ENCODE data around the gene MYO1E. TPM values are rescaled to one million over a fixed set of nuclear protein-coding genes. Genes with fewer than 3 reads are reported as not detected.
A peak's percentile ranks its signal among the peaks of the same experiment; 100 is the strongest.

The MYO1E gene
- total RNA-seq, 2 donors from 2014 or later, result 252 to 329 TPM

GRCh38 chr15:59335207-59335786 is 37.4 kb downstream of the MYO1E start:
- TF ChIP-seq, protein P1, sequence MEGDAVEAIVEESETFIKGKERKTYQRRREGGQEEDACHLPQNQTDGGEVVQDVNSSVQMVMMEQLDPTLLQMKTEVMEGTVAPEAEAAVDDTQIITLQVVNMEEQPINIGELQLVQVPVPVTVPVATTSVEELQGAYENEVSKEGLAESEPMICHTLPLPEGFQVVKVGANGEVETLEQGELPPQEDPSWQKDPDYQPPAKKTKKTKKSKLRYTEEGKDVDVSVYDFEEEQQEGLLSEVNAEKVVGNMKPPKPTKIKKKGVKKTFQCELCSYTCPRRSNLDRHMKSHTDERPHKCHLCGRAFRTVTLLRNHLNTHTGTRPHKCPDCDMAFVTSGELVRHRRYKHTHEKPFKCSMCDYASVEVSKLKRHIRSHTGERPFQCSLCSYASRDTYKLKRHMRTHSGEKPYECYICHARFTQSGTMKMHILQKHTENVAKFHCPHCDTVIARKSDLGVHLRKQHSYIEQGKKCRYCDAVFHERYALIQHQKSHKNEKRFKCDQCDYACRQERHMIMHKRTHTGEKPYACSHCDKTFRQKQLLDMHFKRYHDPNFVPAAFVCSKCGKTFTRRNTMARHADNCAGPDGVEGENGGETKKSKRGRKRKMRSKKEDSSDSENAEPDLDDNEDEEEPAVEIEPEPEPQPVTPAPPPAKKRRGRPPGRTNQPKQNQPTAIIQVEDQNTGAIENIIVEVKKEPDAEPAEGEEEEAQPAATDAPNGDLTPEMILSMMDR (IDR thresholded peaks at IDR 0.05), result no peak
- intact Hi-C loops (cut with DNase I), result no loop called here
- Histone ChIP-seq H3K4me1 (peaks cover 16% of the 10 kb centered on the region), H3K4me3 (no peak overlapping the region), H3K27ac (no peak overlapping the region), H3K36me3 (no peaks in the 10 kb centered on the region), H3K9me3 (no peaks in the 10 kb centered on the region), H3K27me3 (no peaks in the 10 kb centered on the region), H3K9ac (ENCODE audit: low read depth in 2 of 2, low read length in 2 of 2) (no peak overlapping the region)
- no peak for DNase-seq

GRCh38 chr15:59334076-59334415 is 38.6 kb downstream of the MYO1E start:
- Histone ChIP-seq H3K4me3 (no peak overlapping the region), H3K27ac (no peak overlapping the region), H3K36me3 (no peaks in the 10 kb centered on the region), H3K9ac (ENCODE audit: low read depth in 2 of 2, low read length in 2 of 2) (no peak overlapping the region), H3K27me3 (no peaks in the 10 kb centered on the region), H3K4me1 (peaks cover 16% of the 10 kb centered on the region), H3K9me3 (no peaks in the 10 kb centered on the region)
- TF ChIP-seq, protein P1 (IDR thresholded peaks at IDR 0.05), result no peak
- no peak for DNase-seq
- intact Hi-C loops (cut with DNase I), result no loop called here

DNA sequence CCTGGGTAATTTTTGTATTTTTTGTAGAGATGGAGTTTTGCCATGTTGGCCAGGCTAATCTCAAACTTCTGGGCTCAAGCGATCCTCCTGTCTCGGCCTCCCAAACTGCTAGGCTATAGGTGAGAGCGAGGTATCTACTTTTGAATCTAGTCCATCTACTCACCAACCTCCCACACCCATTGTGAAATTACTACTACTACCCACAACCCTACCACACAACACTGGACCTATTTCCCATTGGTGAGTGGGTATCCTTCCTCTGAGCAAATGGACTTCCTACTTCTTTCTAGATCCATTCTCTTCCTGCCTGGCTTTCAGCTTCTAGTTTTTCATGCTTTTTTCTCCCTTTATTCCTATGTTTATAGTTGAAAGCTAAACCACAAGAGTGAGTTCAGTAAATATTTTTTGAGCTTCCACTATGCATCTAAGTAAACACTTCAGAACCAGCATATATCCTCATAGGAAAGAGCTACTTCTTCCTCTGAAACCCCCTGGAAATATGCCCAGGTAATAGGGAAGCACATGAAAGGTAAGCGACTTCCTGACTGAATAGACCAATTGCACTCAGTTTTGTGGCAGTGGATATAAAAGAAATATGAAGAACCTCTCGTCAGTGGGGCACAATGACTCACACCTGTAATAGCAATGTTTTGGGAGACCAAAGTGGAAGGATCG is 39.1 kb downstream of the MYO1E start:
- Histone ChIP-seq H3K27me3 (no peaks in the 10 kb centered on the region), H3K27ac (no peak overlapping the region), H3K4me1 (peaks cover 16% of the 10 kb centered on the region), H3K36me3 (no peaks in the 10 kb centered on the region), H3K9me3 (no peaks in the 10 kb centered on the region), H3K4me3 (no peak overlapping the region), H3K9ac (ENCODE audit: low read depth in 2 of 2, low read length in 2 of 2) (no peak overlapping the region)
- TF ChIP-seq, protein P1 (IDR thresholded peaks at IDR 0.05), result no peak
- intact Hi-C loops (cut with DNase I), result no loop called here
- DNase-seq, result no peak

DNA sequence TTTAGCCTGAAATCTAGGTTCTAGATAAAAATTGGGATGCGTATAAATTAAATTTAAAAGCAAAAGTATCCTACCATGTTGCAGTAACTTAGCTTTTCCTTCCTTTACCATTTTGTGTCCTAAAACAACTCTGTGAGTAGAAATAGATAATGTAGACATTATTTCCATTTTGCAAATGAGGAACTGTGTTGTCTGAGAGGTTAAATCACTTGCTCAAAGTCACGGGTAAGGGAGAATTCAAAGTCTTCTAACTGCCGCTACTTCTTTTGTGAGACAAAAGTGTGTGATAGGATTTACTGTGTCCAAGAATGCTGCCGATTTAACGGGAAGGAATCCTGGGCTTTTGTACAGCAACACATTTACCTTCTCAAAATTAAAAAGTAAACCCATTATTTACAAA is 40.7 kb downstream of the MYO1E start:
- H3K9ac ChIP-seq (ENCODE audit: low read depth in 2 of 2, low read length in 2 of 2), result peak overlapping the region in 1 of 2 donors; percentile 21
- TF ChIP-seq, protein P1 (IDR thresholded peaks at IDR 0.05), result no peak
- H3K36me3 ChIP-seq, result no peaks in the 10 kb centered on the region
- H3K9me3 ChIP-seq, result no peaks in the 10 kb centered on the region
- no peak for DNase-seq
- no peaks in the 10 kb centered on the region for H3K27me3 ChIP-seq
- H3K27ac ChIP-seq, result no peak overlapping the region
- intact Hi-C loops (cut with DNase I), result no loop called here
- no peak overlapping the region for H3K4me3 ChIP-seq
- H3K4me1 ChIP-seq, result peaks cover 22% of the 10 kb centered on the region

- DNase-seq, result no peak
- intact Hi-C loops (cut with DNase I), result no loop called here
- Histone ChIP-seq H3K4me1 (peaks cover 23% of the 10 kb centered on the region), H3K27me3 (no peaks in the 10 kb centered on the region), H3K9ac (ENCODE audit: low read depth in 2 of 2, low read length in 2 of 2) (no peak overlapping the region), H3K4me3 (no peak overlapping the region), H3K9me3 (no peaks in the 10 kb centered on the region), H3K27ac (no peak overlapping the region), H3K36me3 (no peaks in the 10 kb centered on the region)
- TF ChIP-seq, protein P1 (IDR thresholded peaks at IDR 0.05), result no peak
These were observed 42.0 kb downstream of the MYO1E start for GRCh38 chr15:59330649-59331048.
